Effector memory CD4-positive, alpha-beta T cell (primary cell): ENCODE results near the gene OR52K2.

ENCODE experiments used
- DNase-seq, 3 donors: peaks; one replicate each; pipeline ENCODE4 v3.0.0-alpha.2; 2020
- H3K27ac ChIP-seq: 2 replicates; pipeline ENCODE4 v1.7.0; 2013; ENCODE audit warnings: mild to moderate bottlenecking, low read length, moderate library complexity; ENCODE audit not compliant: insufficient read depth, poor library complexity, severe bottlenecking
- H3K27me3 ChIP-seq: replicated peaks from 2 replicates; pipeline ENCODE4 v1.7.0; 2013; ENCODE audit warnings: mild to moderate bottlenecking, low read length; ENCODE audit not compliant: insufficient read depth, control insufficient read depth, poor library complexity, severe bottlenecking
- H3K36me3 ChIP-seq: 2 replicates; pipeline ENCODE4 v1.7.0; 2013; ENCODE audit warnings: mild to moderate bottlenecking, low read length, moderate library complexity; ENCODE audit not compliant: control insufficient read depth, insufficient read depth
- H3K4me1 ChIP-seq: 2 replicates; pipeline ENCODE4 v1.7.0; 2013; ENCODE audit warnings: low read length, mild to moderate bottlenecking; ENCODE audit not compliant: control insufficient read depth, insufficient read depth, poor library complexity, severe bottlenecking
- H3K4me3 ChIP-seq: 2 replicates; pipeline ENCODE4 v1.7.0; 2013; ENCODE audit warnings: low read length, low read depth, mild to moderate bottlenecking; ENCODE audit not compliant: insufficient read depth, poor library complexity, severe bottlenecking
- H3K9me3 ChIP-seq: 2 replicates; pipeline ENCODE4 v1.7.0; 2013; ENCODE audit warnings: mild to moderate bottlenecking, low read length, moderate library complexity; ENCODE audit not compliant: control insufficient read depth

The OR52K2 gene

DNA sequence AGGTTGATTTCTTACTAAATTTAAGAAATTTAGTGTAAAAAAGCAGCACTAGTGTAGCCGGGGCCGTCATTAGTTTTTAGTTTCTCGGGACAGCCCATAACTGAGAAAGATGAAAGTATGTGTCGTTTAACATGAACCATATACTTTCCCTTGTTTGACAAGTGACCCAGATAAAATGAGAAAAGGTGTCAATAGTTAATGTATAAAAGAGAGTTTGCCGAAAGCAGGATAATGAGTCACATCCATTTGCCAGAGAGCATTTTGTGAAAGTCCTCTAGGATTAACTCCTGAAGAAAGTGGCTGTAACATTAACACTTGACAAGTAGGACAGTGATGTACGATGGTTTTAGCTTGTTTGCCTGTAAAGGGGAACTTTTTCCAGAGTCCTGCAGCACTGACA lies 46.9 kb downstream of the OR52K2 start:
- Histone ChIP-seq H3K27me3 (no peaks in the 10 kb centered on the region), H3K4me1 (peaks cover 3% of the 10 kb centered on the region), H3K36me3 (no peaks in the 10 kb centered on the region), H3K27ac (no peak overlapping the region), H3K4me3 (no peak overlapping the region), H3K9me3 (no peaks in the 10 kb centered on the region)
- DNase-seq = no peak

DNA sequence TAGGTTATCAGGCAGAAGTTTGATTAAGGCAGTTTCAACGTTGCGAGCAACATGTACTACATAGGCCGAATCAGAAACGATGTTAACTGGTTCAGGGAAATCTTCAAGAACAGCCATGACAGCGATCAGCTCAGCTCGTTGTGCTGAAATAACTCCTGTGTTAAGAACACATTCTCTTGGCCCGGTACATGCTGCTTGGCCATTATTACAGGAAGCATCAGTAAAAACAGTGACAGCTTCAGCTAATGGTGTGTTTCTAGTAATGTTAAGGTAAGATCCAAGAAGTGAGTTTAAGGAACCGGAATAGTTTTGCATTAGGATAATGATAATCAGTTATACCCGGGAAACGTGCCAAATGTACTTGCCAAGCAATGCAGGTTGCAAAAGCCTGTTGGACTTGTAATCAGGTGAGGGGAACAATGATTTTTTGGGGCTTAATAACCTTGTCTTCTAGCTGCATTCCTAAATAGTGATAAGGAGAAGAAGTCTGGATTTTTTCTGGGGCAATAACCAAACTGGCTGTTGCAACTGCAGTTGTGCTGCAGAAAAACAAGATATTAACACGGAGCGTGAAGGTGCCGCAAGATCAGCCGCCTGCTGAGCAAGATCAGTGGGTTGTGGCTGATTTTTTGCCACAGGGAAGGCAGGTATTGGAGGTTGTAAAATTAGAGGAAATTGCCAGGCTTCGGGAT lies 47.6 kb downstream of the OR52K2 start:
- Histone ChIP-seq H3K4me1 (peaks cover 3% of the 10 kb centered on the region), H3K27ac (no peak overlapping the region), H3K36me3 (no peaks in the 10 kb centered on the region), H3K9me3 (no peaks in the 10 kb centered on the region), H3K27me3 (no peaks in the 10 kb centered on the region), H3K4me3 (no peak overlapping the region)
- DNase-seq = no peak
